ENCODE results near the gene RAP1A.

DNA sequence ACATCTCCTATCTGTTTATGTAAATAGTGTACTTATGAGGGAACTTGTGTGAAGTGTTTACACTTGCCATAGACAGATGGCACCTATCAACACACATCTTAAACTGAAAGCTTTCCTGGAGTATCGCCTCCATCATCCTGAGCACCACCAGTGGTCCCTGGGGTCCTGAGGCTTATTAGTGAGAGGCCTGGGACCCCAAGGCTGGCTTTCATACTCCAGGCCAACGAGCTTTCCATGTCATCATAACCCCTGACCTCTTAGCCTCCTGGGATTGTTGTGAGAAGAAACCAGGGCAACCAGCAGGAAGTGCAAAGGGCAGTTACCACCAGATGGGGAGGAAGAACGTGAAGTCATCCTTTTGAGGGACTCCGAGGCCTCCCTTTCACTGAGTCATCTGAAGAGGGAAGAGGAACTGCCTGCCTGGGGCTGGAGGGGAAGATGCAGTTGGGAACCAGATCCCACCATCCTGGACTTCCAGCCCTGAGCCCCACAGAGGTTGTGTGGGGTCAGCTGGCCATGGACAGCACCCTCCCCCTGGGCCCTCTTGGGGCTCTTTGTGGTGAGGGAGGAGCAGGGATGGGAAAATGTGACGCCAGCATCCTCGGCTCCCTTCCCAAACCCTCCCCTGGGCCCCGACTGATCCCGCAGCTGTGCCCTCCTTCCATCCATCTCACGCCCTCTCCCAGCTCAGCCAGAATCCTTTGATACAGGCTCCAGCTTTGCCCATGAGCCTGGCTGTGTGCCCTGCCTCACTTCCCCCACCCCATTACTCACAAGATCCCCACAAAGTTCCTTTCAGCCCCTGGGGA lies 113.8 kb downstream of the RAP1A start:
- TF ChIP-seq, protein P1, sequence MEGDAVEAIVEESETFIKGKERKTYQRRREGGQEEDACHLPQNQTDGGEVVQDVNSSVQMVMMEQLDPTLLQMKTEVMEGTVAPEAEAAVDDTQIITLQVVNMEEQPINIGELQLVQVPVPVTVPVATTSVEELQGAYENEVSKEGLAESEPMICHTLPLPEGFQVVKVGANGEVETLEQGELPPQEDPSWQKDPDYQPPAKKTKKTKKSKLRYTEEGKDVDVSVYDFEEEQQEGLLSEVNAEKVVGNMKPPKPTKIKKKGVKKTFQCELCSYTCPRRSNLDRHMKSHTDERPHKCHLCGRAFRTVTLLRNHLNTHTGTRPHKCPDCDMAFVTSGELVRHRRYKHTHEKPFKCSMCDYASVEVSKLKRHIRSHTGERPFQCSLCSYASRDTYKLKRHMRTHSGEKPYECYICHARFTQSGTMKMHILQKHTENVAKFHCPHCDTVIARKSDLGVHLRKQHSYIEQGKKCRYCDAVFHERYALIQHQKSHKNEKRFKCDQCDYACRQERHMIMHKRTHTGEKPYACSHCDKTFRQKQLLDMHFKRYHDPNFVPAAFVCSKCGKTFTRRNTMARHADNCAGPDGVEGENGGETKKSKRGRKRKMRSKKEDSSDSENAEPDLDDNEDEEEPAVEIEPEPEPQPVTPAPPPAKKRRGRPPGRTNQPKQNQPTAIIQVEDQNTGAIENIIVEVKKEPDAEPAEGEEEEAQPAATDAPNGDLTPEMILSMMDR (conservative IDR thresholded peaks at IDR 0.05 in 1 of 2, IDR thresholded peaks at IDR 0.05 in 1 of 2; ENCODE audit: extremely low read depth in 1 of 2, insufficient read depth in 1 of 2, low read depth in 1 of 2, low read length in 2 of 2) = no peak
- no peak for TF ChIP-seq EZH2 (IDR thresholded peaks at IDR 0.05; ENCODE audit: borderline replicate concordance, low read length)
